Esophagus squamous epithelium (tissue), 5 donors: ENCODE data around the gene SDR9C7. TPM values are rescaled to one million over a fixed set of nuclear protein-coding genes. Genes with fewer than 3 reads are reported as not detected.
"Not testable (repeated sequence)": the region's sequence is repeated elsewhere in the genome, so short reads cannot be mapped to it uniquely, and the experiment has no call there.

ENCODE experiments used
- DNase-seq: peaks from one replicate; lab custom pipeline; 2025; lab: John Stamatoyannopoulos, UW
- H3K27ac ChIP-seq, 4 donors: fragments of 200-600 bp; sonication (generic); one replicate each; pipeline ENCODE4 v1.5.1; 2016 to 2019; ENCODE audit warnings: mild to moderate bottlenecking in 1 of 4
- H3K27me3 ChIP-seq, 4 donors: fragments of 200-600 bp; sonication (generic); 1 replicate in 3 of 4; 2 replicates in 1 of 4; pipeline versions ENCODE4 v1.5.1 to v1.6.0; 2017 to 2021; ENCODE audit warnings: antibody characterized with exemption in 1 of 4
- H3K36me3 ChIP-seq, 3 donors: fragments of 200-600 bp; sonication (generic); one replicate each; pipeline ENCODE4 v1.5.1; 2016 to 2019
- H3K4me1 ChIP-seq, 3 donors: fragments of 200-600 bp; sonication (generic); one replicate each; pipeline ENCODE4 v1.5.1; 2017 to 2019
- H3K4me3 ChIP-seq, 4 donors: fragments of 200-600 bp; sonication (generic); 1 replicate in 3 of 4; 2 replicates in 1 of 4; pipeline ENCODE4 v1.5.1; 2016 to 2019; ENCODE audit warnings: mild to moderate bottlenecking in 2 of 4, moderate library complexity in 1 of 4
- H3K9me3 ChIP-seq, 3 donors: fragments of 200-600 bp; sonication (generic); one replicate each; pipeline ENCODE4 v1.5.1; 2016 to 2019
- CTCF ChIP-seq, 6 experiments: fragments of 450-650 bp in 4 of 6; fragments of 200-600 bp in 2 of 6; sonication (generic) in 2 of 6; IDR thresholded peaks; one replicate each; pipeline ENCODE4 v1.5.1; 2016 to 2019; ENCODE audit warnings: antibody characterized with exemption in 6 of 6, mild to moderate bottlenecking in 4 of 6, moderate library complexity in 4 of 6
- POLR2A ChIP-seq, 4 donors: fragments of 450-650 bp; IDR thresholded peaks; one replicate each; pipeline ENCODE4 v1.6.1; 2017; ENCODE audit warnings: antibody characterized with exemption in 4 of 4, mild to moderate bottlenecking in 4 of 4, moderate library complexity in 3 of 4
- WGBS, 2 donors: methylation state at CpG; one replicate each; pipeline ENCODE4 v1.1.5; 2018; 5-methylcytosine and 5-hydroxymethylcytosine counted together
- intact Hi-C: fragments of 100-400 bp; cut with DNase I; formaldehyde crosslinking; loops from one replicate; pipeline ENCODE4 v1.15.0; 2022
- total RNA-seq, 4 donors: library from RNA; depleted of rRNA; stranded (reverse); fragments of >200 nt; gene quantifications; one replicate each; pipeline ENCODE4 v1.1.0, GENCODE V29; 2016
- donor health status: DM: yes; HTN: yes; CAD: no.

Gene SDR9C7
- total RNA-seq, 4 donors from 2014 or later = 2.9 to 42.1 (median 19.8) TPM

GRCh38 chr12:56908136-56908535 lies 26.1 kb downstream of the SDR9C7 start:
- TF ChIP-seq CTCF (IDR thresholded peaks at IDR 0.05) (no peak), POLR2A (IDR thresholded peaks at IDR 0.05) (no peak)
- no peaks in the 10 kb centered on the region for H3K4me1 ChIP-seq
- no peak overlapping the region for H3K27ac ChIP-seq
- intact Hi-C loops = no loop called here
- peaks cover 0 to 12% (median 11%) of the 10 kb centered on the region in 3 donors for H3K9me3 ChIP-seq
- H3K36me3 ChIP-seq = no peaks in the 10 kb centered on the region
- WGBS, 2 donors = 83 to 93% methylated on average over 1 to 2 of the region's 5 CpGs
- no peak overlapping the region for H3K4me3 ChIP-seq
- DNase-seq = no peak
- H3K27me3 ChIP-seq = no peaks in the 10 kb centered on the region

- intact Hi-C loops = no loop called here
- Histone ChIP-seq H3K27me3 (no peaks in the 10 kb centered on the region), H3K4me1 (no peaks in the 10 kb centered on the region), H3K9me3 (peaks cover 0 to 29% (median 16%) of the 10 kb centered on the region in 3 donors), H3K4me3 (no peak overlapping the region), H3K36me3 (no peaks in the 10 kb centered on the region), H3K27ac (no peak overlapping the region)
- WGBS, 2 donors = 17 to 42% methylated on average over 1 of the region's 1 CpG
- no peak for TF ChIP-seq CTCF (IDR thresholded peaks at IDR 0.05)
- TF ChIP-seq POLR2A (IDR thresholded peaks at IDR 0.05) = no peak
- DNase-seq = no peak
These were observed 28.4 kb downstream of the SDR9C7 start for GRCh38 chr12:56905852-56906251.

- TF ChIP-seq POLR2A (IDR thresholded peaks at IDR 0.05) (no peak), CTCF (IDR thresholded peaks at IDR 0.05) (no peak)
- peaks cover 0 to 22% (median 6%) of the 10 kb centered on the region in 3 donors for H3K4me1 ChIP-seq
- H3K27me3 ChIP-seq = no peaks in the 10 kb centered on the region
- peaks cover 0 to 31% (median 15%) of the 10 kb centered on the region in 3 donors for H3K9me3 ChIP-seq
- no peaks in the 10 kb centered on the region for H3K36me3 ChIP-seq
- 40 to 57% methylated on average over 1 of the region's 1 CpG for WGBS, 2 donors
- intact Hi-C loops = no loop called here
- no peak for DNase-seq
- H3K4me3 ChIP-seq = no peak overlapping the region
- no peak overlapping the region for H3K27ac ChIP-seq
These were observed 30.8 kb downstream of the SDR9C7 start for GRCh38 chr12:56903374-56903773.

- H3K4me3 ChIP-seq, H3K27me3 ChIP-seq, DNase-seq, intact Hi-C loops, H3K36me3 ChIP-seq: not testable (repeated sequence)
- H3K27ac ChIP-seq = peak overlapping the region in 1 of 4 donors; percentile 44
- H3K9me3 ChIP-seq = peaks cover 0 to 31% (median 15%) of the 10 kb centered on the region in 3 donors
- peaks cover 0 to 42% (median 13%) of the 10 kb centered on the region in 3 donors for H3K4me1 ChIP-seq
These were observed 32.9 kb downstream of the SDR9C7 start for GRCh38 chr12:56901313-56901712.

- DNase-seq = no peak
- Histone ChIP-seq H3K27ac (peak overlapping the region in 2 of 4 donors; percentile 24 to 44), H3K4me3 (no peak overlapping the region), H3K27me3 (no peaks in the 10 kb centered on the region), H3K9me3 (peaks cover 0 to 31% (median 15%) of the 10 kb centered on the region in 3 donors), H3K36me3 (no peaks in the 10 kb centered on the region), H3K4me1 (peaks cover 0 to 42% (median 13%) of the 10 kb centered on the region in 3 donors)
- intact Hi-C loops = no loop called here
- 64 to 85% methylated on average over 3 to 5 of the region's 5 CpGs for WGBS, 2 donors
- TF ChIP-seq POLR2A (IDR thresholded peaks at IDR 0.05) = no peak
- TF ChIP-seq CTCF (IDR thresholded peaks at IDR 0.05) = peak in 1 of 6 experiments; percentile 48
These were observed 33.6 kb downstream of the SDR9C7 start for GRCh38 chr12:56900583-56900982.

GRCh38 chr12:56898938-56899337 lies 35.3 kb downstream of the SDR9C7 start:
- H3K4me3 ChIP-seq = no peak overlapping the region
- intact Hi-C loops = no loop called here
- peaks cover 0 to 31% (median 15%) of the 10 kb centered on the region in 3 donors for H3K9me3 ChIP-seq
- TF ChIP-seq CTCF (IDR thresholded peaks at IDR 0.05) (no peak), POLR2A (IDR thresholded peaks at IDR 0.05) (no peak)
- 85 to 86% methylated on average over 1 of the region's 1 CpG for WGBS, 2 donors
- H3K27ac ChIP-seq = peak overlapping the region in 3 of 4 donors; percentile 59 to 76 (median 67)
- no peaks in the 10 kb centered on the region for H3K36me3 ChIP-seq
- H3K4me1 ChIP-seq = peaks cover 0 to 42% (median 13%) of the 10 kb centered on the region in 3 donors
- DNase-seq = no peak
- H3K27me3 ChIP-seq = no peaks in the 10 kb centered on the region
